Iris pigment epithelial cell (primary cell): ENCODE results near the gene PTCHD1.

Experiments
- DNase-seq: peaks from one replicate; pipeline ENCODE4 v3.0.0-alpha.2; 2011; ENCODE audit warnings: low read depth

Gene PTCHD1

DNA sequence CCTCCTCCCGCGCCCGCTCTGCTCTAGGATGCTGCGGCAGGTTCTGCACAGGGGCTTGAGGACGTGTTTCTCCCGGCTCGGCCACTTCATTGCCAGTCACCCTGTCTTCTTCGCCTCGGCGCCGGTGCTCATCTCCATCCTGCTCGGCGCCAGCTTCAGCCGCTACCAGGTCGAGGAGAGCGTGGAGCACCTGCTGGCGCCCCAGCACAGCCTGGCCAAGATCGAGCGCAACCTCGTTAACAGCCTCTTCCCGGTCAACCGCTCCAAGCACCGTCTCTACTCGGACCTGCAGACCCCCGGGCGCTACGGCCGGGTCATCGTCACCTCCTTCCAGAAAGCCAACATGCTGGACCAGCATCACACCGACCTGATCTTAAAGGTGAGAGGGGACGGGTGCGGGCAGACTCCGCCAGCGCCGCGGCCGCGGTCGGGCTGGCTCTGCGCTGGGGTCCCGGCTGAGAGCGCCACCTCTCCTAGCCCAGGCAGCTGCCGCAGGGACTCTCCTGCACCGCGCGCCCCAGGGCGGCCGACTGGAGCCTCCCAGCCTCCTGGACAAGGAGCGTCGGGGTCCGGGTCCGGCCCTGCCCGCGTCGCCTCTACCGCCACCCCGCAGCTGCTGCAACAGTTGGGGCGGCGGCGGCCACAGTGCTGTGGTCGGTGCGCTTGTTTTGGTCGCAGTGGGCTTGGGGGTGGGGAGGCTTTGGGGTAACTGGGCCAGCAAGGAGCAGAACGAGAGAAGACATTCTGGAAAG is at the start of gene PTCHD1:
Gene PTCHD1 (plus strand): TSS at position 2 of the 752 bp plus-strand sequence. CDS start 27 bp downstream, at position 29.
- DNase-seq: no peak

DNA sequence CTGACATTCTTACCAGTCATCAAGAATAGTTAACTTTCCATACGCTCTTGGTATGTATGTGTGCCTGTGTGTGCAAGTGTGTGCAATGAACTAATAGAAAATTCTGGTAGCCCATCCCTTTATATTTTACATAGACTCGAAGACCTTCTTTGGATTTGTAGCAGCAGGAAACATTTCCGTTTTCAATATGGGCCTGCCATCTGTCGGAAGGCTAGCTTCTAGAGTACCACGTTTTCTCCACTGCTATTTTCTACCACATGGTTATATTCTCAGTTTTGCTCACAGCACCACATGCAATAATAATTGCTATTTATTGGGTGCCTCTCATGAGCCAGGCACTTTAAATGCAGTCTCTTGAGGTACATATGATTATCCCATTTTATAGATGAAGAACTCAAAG is 47.9 kb upstream of the PTCHD1 start:
- DNase-seq: no peak

DNA sequence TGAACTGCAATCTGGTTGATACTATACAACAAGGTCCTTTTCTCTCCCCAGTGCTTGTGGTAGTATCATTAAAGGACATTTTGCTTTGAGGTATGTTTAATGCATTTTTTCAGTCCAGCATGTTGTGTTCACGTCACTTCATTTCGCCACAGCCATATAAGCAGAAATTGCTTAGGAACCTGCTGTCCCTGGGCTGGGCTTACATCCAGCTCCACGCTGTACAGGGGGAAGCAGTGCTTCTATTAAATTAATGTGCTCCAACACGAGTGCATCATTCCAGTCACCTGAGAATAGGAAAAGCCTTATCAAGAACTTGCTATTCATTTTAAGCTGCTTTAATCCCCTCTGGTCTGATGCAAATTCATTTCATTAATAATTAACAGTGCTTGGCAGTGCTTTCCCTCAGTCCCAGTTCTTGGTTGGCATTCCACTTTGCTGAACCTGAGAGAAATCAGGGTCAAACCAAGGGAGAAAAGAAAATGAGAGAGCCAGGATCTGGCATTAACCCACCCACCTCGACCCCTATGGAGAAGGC is 47.4 kb upstream of the PTCHD1 start:
- DNase-seq: no peak

DNA sequence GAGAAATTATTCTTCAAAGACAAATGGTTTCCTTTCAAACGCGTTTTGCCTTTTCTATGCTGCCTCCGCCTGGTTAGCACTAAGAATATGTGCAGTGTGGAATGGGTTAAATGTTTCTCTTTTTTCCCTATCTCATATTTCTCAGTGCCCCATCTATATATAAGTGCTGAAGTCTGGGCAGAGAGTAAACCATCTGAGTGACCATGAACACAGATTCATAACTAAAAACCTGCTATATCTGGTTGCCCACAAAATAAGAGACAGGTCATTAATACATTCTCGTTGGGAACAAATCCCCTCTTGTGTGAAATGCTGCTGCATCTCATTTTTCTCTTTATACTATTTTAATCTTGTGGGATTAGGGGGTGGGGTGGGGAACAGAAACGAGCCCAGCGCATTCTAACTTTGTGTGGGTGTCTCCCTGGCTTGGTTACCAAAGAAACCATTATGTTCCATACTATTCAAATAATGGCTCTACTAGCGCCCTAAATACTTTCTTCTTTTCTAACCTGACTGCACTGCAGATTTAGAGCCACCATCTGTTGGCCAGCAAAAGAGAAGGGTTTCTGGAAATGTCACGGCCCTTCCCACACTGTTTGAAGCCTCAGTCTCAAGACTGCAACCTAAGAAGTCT is 42.2 kb upstream of the PTCHD1 start:
- no peak for DNase-seq

DNA sequence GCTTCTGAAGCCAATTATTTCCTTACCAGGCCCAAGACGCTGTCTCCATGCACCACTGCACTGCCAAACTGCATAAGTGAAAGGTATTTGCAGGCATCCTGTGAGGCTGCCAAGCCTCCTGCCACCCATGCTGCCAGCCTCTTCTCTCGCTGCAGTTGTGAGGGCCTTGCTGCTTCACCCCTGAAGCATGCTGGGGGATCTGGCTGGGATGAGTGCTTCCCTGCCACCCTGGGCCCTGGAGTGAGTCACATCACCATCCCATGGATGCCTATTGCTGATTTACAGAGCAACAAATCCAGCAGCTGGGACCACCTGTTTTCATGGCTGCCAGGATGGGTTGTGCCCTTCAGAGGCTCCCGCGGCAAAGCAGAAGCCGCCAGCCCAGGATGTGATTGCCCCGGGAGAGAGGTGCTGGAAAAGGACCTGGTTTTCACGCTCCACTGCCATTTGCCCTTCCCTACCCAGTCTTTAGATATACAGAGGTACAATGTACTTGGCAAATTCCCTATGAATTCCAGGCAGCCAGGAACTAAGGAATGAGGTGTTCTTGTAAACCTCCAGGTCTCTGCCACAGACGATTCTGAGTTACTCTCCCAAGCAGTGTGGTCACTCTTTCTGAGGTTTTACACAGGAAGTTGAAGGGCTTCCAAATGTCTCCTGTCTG is 41.5 kb upstream of the PTCHD1 start:
- DNase-seq: peak; percentile 3

DNA sequence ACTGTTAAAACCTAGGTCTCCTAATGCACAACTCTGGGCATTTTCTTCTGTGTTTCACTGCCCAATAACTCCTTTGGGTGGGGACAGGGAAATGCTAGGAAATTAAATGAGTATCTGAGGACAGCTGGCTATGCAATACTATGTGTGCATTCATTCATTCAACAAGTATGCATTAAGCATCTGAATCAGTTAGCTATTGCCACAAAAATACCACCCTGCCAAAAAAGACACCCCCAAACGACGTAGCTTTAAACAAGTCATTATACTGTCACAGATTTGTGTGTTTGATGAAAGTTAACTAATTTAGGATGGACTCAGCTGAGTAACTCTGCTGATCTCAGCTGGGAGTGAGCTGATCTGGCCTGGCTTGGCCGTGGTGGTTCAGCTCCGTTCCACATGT is 29.8 kb upstream of the PTCHD1 start:
- no peak for DNase-seq

DNA sequence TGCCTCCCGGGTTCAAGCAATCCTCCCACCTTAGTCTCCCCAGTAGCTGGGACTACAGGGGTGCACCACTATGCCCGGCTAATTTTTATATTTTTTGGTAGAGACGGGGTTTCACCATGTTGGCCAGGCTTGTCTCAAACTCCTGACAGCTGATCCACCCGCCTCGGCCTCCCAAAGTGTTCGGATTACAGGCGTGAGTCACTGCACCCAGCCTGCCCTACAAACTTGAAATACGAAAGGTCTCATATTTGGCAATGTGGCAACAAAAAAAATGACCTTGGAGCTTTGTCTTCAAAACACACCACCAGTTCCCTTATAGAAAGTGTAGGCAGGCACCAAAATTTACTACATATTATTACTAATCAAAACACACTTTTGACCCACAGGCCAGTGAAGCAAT is 22.9 kb upstream of the PTCHD1 start:
- DNase-seq: no peak

DNA sequence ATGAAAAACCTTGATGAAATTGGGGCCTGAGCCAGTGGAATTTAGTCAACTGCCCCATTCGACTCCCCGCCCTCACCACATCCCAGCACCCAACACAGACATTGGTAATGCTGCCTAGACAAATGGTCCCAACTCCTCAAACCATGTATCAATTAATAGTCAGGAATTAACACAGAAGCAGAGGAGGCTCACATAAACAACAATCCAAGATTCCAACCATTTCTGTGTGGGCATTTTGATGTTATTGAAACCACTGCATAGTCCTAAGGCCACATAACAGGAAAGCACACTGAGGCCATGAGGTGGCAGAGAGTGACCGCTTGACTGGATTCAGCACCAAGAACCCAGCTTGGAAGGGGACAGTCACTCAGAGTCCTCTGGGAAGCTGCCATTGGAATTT is 22.5 kb upstream of the PTCHD1 start:
- no peak for DNase-seq

DNA sequence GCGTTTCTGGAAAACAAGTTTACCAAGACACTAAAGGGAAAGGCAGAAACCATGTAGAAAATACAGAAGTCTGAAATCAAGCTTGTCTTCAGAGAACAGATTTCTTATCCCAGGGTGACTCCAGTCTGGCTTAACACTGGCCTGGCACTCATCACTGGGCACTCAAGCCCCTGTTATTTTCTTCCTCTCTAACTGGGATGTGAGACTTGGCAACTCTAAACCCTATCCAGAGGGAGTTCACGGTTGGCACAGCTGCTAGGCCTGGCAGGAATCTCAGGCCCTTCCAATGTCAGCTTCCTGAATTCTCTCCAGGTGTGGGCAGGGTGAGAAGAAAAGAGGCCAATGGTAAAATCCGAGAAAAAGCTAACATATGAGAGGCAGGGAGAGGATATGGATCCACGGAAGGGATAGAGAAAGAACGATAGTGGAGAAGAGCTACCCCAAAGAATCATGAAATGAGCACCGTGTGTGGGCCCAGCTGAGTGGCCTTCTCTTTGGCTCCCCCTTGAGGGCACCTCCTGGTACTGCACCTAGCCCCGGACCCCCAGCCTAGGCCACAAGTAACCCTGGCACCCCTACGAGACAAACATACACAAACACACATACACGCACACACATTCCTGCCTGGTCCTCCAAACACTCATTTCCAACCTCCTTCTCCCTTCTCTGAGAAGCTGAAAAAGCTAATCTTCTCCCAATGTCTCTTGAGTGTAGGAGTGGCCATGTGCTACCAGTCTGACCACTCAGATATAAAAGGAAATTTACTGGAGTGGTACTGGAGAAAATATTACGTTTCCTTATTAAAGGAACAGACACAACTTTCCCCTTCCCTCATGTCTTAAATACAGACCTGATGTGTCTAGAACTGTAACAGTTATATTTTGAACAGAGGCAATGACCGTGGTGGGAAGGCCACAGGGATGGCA is 16.6 kb upstream of the PTCHD1 start:
- DNase-seq: no peak

DNA sequence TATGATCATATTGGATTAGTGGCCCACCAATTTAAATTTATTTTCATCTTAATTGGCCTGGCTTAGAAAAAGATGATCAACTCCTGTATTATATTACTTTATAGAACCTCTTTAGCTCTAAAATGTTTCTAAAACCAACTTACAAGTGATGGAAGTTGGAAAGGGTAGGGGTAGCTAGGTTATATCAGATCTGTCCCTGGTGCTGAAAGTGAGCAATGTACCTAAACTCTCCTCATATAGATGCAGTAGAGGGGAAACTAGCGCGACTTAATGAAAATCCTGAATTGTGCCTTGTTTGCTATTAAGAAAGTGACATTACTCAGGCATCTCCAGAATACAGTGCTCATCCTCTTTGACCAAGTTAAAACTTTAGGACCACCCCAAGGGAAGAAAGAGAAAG is 7.5 kb upstream of the PTCHD1 start:
- DNase-seq: no peak

DNA sequence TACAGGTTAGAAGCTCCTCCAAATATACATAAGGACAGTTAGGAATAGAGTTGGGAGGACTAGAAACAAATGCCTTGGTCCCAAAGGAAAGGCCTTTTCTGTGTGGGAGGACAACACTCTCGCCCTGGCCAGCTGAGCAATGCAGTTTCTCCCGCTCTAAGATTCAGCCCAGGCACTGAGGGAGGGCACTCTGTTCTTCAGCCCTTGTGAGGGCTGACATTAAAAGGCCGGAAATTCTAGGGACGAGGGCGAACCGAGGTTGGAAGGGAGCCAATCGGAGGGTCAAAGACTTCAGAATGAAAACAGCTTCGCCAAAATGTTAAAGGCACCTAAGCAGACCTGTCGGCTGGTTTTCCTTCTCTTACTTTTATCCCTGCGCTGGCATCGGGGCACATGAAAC is 2.9 kb upstream of the PTCHD1 start:
- no peak for DNase-seq

DNA sequence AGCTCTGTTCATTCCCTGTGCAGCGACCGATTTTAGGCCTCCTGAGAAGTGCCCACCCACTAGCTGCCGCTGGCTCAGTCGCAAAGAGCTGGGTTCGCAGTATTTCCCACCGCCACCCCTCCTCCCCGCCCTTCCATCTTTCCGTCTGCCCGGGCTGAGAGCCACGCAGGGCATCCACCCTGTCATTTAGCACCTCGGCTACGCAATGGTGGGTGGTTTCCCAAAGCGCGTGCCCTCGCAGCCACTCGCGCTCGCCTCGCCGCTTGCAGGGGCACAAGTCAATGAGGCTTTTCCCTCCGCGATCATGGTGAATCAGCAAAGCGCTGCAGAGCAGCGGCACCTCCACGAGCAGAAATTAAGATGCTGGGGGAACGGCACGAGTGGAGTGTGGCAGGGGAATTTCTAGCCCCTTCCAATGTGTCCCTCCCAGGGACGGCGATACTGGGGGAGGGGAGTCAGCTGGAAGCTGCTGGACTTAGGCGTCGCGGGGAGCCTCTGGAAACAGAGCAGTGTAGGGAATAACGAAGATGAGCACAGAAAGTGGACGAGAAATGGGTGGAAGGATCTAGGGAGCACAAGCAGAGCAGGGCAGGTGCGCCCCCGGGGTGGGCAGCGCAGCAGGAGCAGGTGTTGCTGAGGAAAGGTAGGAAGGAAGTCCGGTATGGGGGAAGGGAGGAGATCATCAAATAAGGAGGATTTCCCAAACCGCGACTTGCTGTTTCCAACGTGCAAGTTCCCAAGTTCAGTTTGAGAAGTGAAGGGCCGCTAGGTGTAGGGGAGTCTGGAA is 2.4 kb upstream of the PTCHD1 start:
- no peak for DNase-seq

DNA sequence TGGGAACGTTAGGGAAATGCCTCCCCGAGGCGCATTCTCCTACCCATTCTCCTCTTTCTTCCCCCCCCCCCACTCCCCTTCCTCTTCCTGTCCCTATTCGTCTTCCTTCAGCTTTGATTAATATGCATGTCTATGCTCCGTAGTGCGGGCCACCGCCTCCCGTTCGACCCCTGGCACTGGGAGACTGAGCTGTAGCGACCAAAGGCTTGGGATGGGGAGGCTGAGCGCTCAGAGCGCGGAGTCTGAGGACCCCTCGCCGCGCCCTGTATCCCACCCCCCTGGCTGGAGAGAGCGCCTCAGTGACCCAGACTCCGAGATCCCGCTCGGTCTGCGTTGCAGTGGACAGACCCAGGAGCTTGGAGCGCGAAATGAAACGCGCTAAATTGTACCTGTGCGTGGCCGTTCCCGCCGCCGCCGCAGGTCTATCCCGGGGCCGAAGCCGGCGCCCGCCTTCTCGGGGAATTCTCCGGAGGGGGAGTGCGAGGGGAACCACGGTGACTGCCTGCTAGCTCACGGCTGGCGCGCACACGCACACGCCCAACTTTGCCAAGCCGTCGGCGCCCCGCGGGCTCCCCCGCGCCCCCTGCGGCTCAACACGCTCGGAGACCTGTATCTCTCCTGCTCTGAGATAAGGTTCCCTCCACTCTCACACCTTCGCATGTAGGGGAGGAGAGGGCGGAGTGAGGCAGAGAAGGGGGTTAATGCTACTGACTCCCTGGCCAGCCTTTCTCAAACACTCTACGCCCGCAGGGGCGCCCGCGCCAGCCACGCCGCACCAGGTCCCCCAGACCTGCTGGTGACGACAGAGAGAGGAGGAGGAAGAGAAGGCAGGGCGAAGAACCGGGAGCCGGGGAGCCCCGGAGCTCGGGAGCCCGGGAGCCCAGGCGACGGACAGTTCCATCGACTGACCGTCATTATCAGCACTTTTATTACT is 1.5 kb upstream of the PTCHD1 start:
- no peak for DNase-seq

DNA sequence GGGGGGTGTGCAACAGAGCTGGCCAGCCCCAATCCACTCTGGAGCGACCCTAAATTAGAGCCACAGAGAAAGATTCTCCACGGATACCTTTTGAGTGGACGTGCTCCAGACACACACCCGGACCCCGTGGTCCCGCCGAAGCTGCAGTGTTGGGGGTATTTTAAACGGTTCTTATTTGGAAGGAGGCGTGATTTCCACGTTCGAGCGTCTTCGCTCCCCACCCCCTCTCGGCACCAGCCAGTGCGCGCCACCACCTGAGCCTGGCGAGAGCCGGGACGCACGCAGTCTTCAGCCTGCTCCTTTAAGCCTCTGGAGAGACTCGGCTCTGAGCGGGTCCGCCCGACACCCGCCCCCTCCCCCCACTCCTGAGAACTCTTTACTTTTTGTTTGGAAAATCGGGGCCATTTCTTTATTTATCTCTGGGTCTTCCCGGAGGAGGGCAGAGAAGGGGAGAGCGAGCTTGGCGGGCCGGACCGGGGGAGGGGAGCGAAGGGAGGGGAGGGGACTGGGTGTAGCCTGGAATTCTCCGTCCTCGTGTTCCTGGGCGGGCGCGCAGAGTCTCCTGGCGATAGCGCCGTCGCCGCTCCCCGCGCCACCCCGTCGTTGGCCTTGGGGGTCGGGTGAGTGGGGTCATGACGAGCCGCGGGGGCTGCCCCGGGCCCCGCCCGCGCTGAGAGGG is 668 bp upstream of the PTCHD1 start:
- DNase-seq: no peak

DNA sequence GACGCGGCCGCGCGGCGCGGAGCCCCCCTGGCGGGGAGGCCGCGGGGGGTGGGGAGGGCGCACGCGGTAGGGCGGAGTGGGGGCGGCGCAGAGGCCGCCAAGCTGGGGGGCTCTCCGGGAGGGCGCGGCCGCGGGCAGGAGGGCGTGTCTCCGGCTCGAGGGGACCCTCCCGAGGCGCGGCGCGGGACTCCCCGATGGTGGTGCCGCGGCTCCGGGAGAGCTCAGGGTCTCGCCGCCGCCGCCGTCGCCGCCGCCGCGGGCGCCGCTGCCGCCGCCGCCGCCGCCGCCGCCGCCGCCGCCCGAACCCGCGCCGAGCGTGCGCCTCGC is 165 bp upstream of the PTCHD1 start:
- no peak for DNase-seq

DNA sequence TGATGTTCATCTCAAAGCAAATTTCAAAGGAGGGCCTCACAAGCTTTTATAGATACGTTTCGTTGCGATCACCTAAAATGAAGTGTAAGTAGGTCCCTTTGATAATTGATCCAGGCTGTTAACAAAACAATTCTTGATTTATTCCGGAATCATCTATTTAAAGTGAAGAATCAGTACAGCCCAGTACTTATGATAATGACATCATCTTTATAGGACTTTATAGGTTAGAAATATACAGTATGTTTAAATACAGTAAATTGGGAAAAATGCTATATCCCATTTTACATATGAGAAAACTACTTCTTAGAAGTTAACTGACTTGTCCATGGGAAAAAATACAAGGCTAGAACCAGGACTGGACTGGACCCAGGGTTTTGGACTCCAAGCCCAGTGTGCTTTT is 3.7 kb downstream of the PTCHD1 start:
- no peak for DNase-seq

DNA sequence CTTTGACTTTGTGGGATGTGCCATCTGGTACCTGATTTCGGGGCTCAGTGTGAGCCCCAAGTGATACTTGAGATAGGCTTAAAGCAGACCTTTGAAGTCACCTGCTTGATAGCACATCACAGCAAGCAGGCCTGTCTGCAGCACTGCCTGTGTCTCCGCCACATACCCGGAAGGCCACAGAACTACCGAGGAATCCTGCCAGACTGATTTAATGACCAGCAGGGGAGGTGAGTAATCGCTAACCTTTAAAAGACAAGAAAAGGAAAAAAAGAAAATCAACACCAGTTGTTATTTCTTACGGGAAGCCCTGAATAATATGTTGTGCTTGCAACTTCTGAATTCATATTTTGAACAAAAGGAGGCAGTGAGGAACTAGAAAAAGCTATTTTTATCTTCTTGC is 6.8 kb downstream of the PTCHD1 start:
- peak; percentile 34 for DNase-seq

DNA sequence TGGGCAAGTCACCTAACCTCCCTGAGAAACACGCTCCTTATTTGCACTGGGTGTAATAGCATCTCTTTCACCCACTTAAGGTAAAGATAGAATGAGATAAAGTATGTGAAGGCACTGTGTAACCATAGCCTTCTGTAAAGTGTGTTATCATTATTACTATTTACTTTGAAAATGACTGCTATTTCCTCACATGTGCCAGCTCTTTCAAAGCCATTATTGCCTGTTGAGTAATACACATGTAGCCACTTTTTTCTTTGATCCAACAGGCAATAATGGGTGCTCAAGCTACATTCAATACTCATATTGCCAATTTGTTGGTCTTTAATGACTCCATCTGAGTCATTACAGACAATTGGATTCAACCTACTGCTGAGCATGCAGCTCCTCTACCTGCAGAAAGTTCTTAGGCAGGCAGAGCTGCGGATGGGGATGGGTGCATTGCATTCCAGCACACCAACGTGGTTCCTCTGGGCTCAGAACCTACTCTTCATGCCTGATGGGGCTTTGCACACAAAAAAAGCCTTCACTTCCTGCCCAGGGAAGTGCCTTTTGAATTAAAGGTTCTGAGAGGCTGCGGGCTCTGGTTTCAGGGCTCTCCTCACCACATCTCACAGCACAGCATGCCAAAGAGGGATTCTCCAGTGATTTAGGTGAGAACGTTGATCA is 9.7 kb downstream of the PTCHD1 start:
- peak; percentile 40 for DNase-seq

DNA sequence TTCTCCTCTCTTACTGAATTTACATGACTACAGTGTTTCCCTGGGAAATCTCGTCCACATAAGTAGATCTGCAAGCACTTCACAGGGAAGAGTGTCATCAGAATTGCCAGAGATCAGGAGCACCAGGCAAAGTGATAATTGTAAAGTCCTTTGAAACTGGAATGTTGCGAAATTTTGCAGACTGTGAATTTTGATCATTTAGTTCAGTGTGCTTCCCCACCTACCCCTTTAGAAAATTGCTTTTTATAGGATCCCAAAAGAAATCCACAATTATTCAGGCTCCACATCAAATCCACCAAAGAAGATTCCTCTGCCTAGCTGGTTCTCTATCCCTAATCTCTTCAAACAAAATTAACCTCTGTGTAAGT is 10.2 kb downstream of the PTCHD1 start:
- no peak for DNase-seq
